OCI-LY3 (cell line): ENCODE data around the gene ANKRD17.

Source experiments
- H2AFZ ChIP-seq: fragments of 200-600, 300-600 bp; shearing (Covaris generic); 2 replicates; pipeline ENCODE4 v1.6.0; 2014; ENCODE audit warnings: antibody characterized with exemption, low read depth, low read length
- H3K27ac ChIP-seq: fragments of 200-600, 300-600 bp; sonication (generic); 2 replicates; pipeline ENCODE4 v1.5.1; 2014; ENCODE audit warnings: mild to moderate bottlenecking, low read length, moderate library complexity, mixed read lengths
- H3K27me3 ChIP-seq: fragments of 200-600, 300-600 bp; sonication (generic); 2 replicates; pipeline ENCODE4 v1.6.1; 2014; ENCODE audit warnings: low read depth, low read length, mixed read lengths
- H3K36me3 ChIP-seq: fragments of 200-600, 300-600 bp; sonication (generic); replicated peaks from 2 replicates; pipeline ENCODE3; 2014; ENCODE audit warnings: low read depth, low read length, mixed read lengths
- H3K4me1 ChIP-seq: fragments of 300-600, 200-600 bp; sonication (generic); 2 replicates; pipeline ENCODE4 v1.6.1; 2014; ENCODE audit warnings: low read length, mixed read lengths
- H3K4me2 ChIP-seq: fragments of 200-600, 300-600 bp; sonication (generic); 2 replicates; pipeline ENCODE4 v1.6.1; 2014; ENCODE audit warnings: low read length, mixed read lengths
- H3K4me3 ChIP-seq: fragments of 300-600, 200-600 bp; sonication (generic); 2 replicates; pipeline ENCODE4 v1.5.1; 2014; ENCODE audit warnings: antibody characterized with exemption, mild to moderate bottlenecking, low read length, moderate library complexity
- H3K79me2 ChIP-seq: fragments of 300-600, 200-600 bp; shearing (Covaris generic); 2 replicates; pipeline ENCODE4 v1.6.1; 2014; ENCODE audit warnings: mild to moderate bottlenecking, low read length, mixed read lengths
- H3K9ac ChIP-seq: fragments of 300-600, 200-600 bp; shearing (Covaris generic); 2 replicates; pipeline ENCODE4 v1.6.0; 2014; ENCODE audit warnings: mild to moderate bottlenecking, low read length, moderate library complexity
- H3K9me3 ChIP-seq: fragments of 200-600, 300-600 bp; shearing (Covaris generic); 2 replicates; pipeline ENCODE4 v1.6.1; 2014; ENCODE audit warnings: low read length, mixed read lengths; ENCODE audit not compliant: insufficient read depth
- H4K20me1 ChIP-seq: fragments of 200-600, 300-600 bp; sonication (generic); 2 replicates; pipeline ENCODE4 v1.6.1; 2016; ENCODE audit warnings: low read length, mixed read lengths; ENCODE audit not compliant: insufficient read depth
- CTCF ChIP-seq: fragments of 200-600, 300-600 bp; sonication (generic); IDR thresholded peaks from 2 replicates; pipeline ENCODE4 v1.5.1; 2014; ENCODE audit warnings: antibody characterized with exemption, low read length, low read depth
- EZH2phosphoT487 ChIP-seq: fragments of 200-600 bp; shearing (Covaris generic); IDR thresholded peaks from 2 replicates; pipeline ENCODE4 v1.6.1; 2018; ENCODE audit warnings: antibody characterized with exemption, mixed run types, low read depth

ANKRD17 gene

DNA sequence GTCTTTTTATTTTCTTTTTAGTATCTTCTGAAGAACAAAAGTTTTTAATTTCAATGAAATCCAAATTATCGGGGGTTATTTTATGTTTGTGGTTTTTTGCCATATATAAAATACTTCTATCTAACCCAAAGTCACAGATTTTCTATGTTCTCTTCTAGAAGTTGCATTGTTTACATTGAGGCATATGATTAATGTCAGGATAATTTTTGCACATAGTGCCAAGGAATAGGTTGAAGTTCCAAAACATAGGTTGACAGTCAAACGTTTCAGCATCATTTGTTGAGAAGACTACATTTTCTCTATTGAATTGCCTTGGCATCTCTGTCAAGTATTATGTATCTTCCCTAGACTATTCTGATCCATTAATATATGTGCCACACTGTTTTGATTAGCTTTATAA, 64.5 kb downstream of the ANKRD17 start:
- Histone ChIP-seq H3K9ac (no peak overlapping the region), H3K9me3 (no peaks in the 10 kb centered on the region), H3K27ac (no peak overlapping the region), H3K4me3 (no peak overlapping the region), H3K27me3 (no peaks in the 10 kb centered on the region), H3K4me1 (peaks cover 24% of the 10 kb centered on the region), H2AFZ (no peak overlapping the region), H3K4me2 (peak overlapping the region; percentile 86), H4K20me1 (peaks cover 22% of the 10 kb centered on the region), H3K36me3 (peaks cover 6% of the 10 kb centered on the region), H3K79me2 (peaks cover 96% of the 10 kb centered on the region)
- TF ChIP-seq CTCF (no peak), EZH2phosphoT487 (no peak)

DNA sequence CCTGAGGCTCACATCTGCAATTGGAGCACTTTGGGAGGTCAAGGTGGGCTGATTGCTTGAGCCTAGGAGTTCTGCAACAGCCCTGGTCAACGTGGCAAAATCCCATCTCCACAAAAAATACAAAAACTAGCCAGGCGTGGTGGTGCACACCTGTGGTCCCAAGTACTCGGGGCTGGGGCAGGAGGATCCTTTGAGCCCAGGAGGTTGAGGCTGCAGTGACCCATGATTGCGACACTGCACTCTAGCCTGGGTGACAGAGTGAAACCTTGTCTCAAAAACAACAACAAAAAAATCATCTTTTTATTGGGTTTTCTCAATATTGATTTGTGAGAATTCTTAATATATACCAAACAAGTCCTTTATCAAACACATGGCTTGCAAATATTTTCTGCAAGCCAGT, 64.9 kb downstream of the ANKRD17 start:
- Histone ChIP-seq H3K9ac (peak overlapping the region; percentile 25), H3K9me3 (no peaks in the 10 kb centered on the region), H4K20me1 (peaks cover 18% of the 10 kb centered on the region), H3K4me2 (peak overlapping the region; percentile 86), H2AFZ (no peak overlapping the region), H3K27ac (peak overlapping the region; percentile 59), H3K36me3 (peaks cover 6% of the 10 kb centered on the region), H3K27me3 (no peaks in the 10 kb centered on the region), H3K4me1 (peaks cover 24% of the 10 kb centered on the region), H3K4me3 (peak overlapping the region; percentile 64), H3K79me2 (peaks cover 96% of the 10 kb centered on the region)
- TF ChIP-seq EZH2phosphoT487 = no peak
- TF ChIP-seq CTCF = no peak

GRCh38 chr4:73193155-73193554, 65.4 kb downstream of the ANKRD17 start:
- peaks cover 96% of the 10 kb centered on the region for H3K79me2 ChIP-seq
- peaks cover 24% of the 10 kb centered on the region for H3K4me1 ChIP-seq
- no peak overlapping the region for H2AFZ ChIP-seq
- peak overlapping the region; percentile 64 for H3K4me3 ChIP-seq
- no peaks in the 10 kb centered on the region for H3K27me3 ChIP-seq
- peak overlapping the region; percentile 59 for H3K27ac ChIP-seq
- H4K20me1 ChIP-seq = peaks cover 15% of the 10 kb centered on the region
- TF ChIP-seq EZH2phosphoT487 (no peak), CTCF (no peak)
- H3K4me2 ChIP-seq = peak overlapping the region; percentile 86
- peak overlapping the region; percentile 25 for H3K9ac ChIP-seq
- peaks cover 6% of the 10 kb centered on the region for H3K36me3 ChIP-seq
- H3K9me3 ChIP-seq = no peaks in the 10 kb centered on the region

DNA sequence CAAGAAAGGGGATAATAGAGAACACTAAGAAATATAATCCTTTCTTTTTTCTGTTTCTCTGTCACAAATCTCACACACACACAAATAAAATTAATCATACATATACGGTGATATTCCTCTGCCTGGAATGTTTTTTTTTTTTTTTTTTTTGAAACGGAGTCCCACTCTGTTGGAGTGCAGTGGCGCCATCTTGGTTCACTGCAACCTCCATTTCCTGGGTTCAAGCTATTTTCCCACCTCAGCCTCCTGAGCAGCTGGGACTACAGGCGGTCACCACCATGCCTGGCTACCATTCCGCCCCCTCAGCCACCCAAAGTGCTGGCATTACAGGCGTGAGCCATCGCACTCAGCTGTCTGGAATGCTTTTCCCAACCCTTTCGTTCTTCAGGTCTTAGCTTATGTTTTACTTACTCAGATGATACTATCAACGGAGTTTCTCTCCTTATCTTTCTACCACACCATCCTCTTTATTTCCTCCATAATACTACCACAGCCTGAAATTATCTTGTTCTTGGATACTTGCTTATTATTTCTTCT, 69.3 kb downstream of the ANKRD17 start:
- Histone ChIP-seq H3K27me3 (no peaks in the 10 kb centered on the region), H3K27ac (no peak overlapping the region), H3K36me3 (peaks cover 6% of the 10 kb centered on the region), H4K20me1 (peaks cover 36% of the 10 kb centered on the region), H3K4me1 (peaks cover 28% of the 10 kb centered on the region), H3K4me3 (no peak overlapping the region), H3K4me2 (no peak overlapping the region), H3K9ac (no peak overlapping the region), H3K79me2 (peaks cover 96% of the 10 kb centered on the region), H3K9me3 (no peaks in the 10 kb centered on the region), H2AFZ (no peak overlapping the region)
- no peak for TF ChIP-seq CTCF
